K562 (cell line): Measurements from ENCODE around the gene NTNG1. TPM values are rescaled to one million over a fixed set of nuclear protein-coding genes. Genes with fewer than 3 reads are reported as not detected.

Experiments
- ATAC-seq: fragments of 200-7000 bp; cut with Tn5 transposase; 3 replicates; pipeline ENCODE4 v1.9.1; 2020; ENCODE audit warnings: moderate library complexity
- BruUV-seq: library from RNA; stranded (reverse); fragments of 400-500 nt; replicated peaks from 2 replicates; lab custom pipeline; 2021; lab: Mats Ljungman, UMichigan
- CTCF ChIA-PET: fragments of 300-600 bp; formaldehyde crosslinking; extraction: SDS; loops from one replicate; lab custom pipeline; 2021; ENCODE audit warnings: low intra/inter-chr PET ratio; lab: Yijun Ruan, JAX
- POLR2A ChIA-PET: fragments of 300-600, 350-650 bp; sonication (Branson Sonifier 250); formaldehyde crosslinking; extraction: SDS; loops from one replicate; lab custom pipeline; 2021; ENCODE audit warnings: antibody characterized with exemption, inconsistent platforms; lab: Yijun Ruan, JAX
- DNase-seq, 4 experiments: peaks; one replicate each; pipeline versions ENCODE4 v3.0.0 to v3.0.0-alpha.2; 2011 to 2018; ENCODE audit warnings: low spot score in 3 of 4, mixed read lengths in 3 of 4; ENCODE audit errors: extremely low read depth in 1 of 4
- FAIRE-seq: peaks from 2 replicates; lab custom pipeline; 2011; peaks lifted over from hg19 to GRCh38; lab: Jason Lieb, UNC
- H2AFZ ChIP-seq: 2 replicates; pipeline ENCODE4 v1.6.0; 2011; ENCODE audit warnings: low read depth, low read length, control low read depth, inconsistent platforms
- H3K27ac ChIP-seq: fragments of 200-600 bp; 3 replicates; pipeline ENCODE4 v1.8.0; 2011; ENCODE audit warnings: low read depth, mild to moderate bottlenecking, control low read depth, inconsistent platforms, low read length, moderate library complexity, mixed read lengths; ENCODE audit errors: extremely low read depth
- H3K27me3 ChIP-seq, 2 experiments: fragments of 300-600 bp in 1 of 2; 2 replicates in 1 of 2; 3 replicates in 1 of 2; pipeline versions ENCODE4 v1.6.0 to v1.8.0; 2011; ENCODE audit warnings: inconsistent platforms in 2 of 2, low read length in 2 of 2, mild to moderate bottlenecking in 1 of 2, mixed read lengths in 1 of 2, moderate library complexity in 1 of 2; ENCODE audit not compliant: control insufficient read depth in 2 of 2, insufficient read depth in 2 of 2
- H3K36me3 ChIP-seq: fragments of 300-600 bp; 3 replicates; pipeline ENCODE4 v1.8.0; 2011; ENCODE audit warnings: mild to moderate bottlenecking, low read length, inconsistent platforms; ENCODE audit not compliant: control insufficient read depth, insufficient read depth
- H3K4me1 ChIP-seq, 2 experiments: fragments of 200-600 bp in 1 of 2; replicated peaks in 1 of 2; 2 replicates in 1 of 2; 3 replicates in 1 of 2; pipeline versions ENCODE4 v1.5.1 to v1.8.0; 2011; ENCODE audit warnings: inconsistent platforms in 2 of 2, low read length in 2 of 2, mild to moderate bottlenecking in 1 of 2, mixed read lengths in 1 of 2, moderate library complexity in 1 of 2; ENCODE audit not compliant: control insufficient read depth in 2 of 2, insufficient read depth in 2 of 2
- H3K4me2 ChIP-seq: 2 replicates; pipeline ENCODE4 v1.6.1; 2011; ENCODE audit warnings: low read length, control low read depth, inconsistent platforms, mixed read lengths; ENCODE audit not compliant: insufficient read depth
- H3K4me3 ChIP-seq: fragments of 200-600 bp; sonication (generic), shearing (Covaris generic); 2 replicates; pipeline ENCODE4 v1.5.1; 2016; ENCODE audit warnings: control low read depth, inconsistent platforms
- H3K79me2 ChIP-seq: fragments of 200-600 bp; 3 replicates; pipeline ENCODE4 v1.8.0; 2011; ENCODE audit warnings: low read length, inconsistent platforms; ENCODE audit not compliant: control insufficient read depth, insufficient read depth
- H3K9ac ChIP-seq, 2 experiments: 2 replicates each; pipeline versions ENCODE4 v1.6.0 to v1.6.1; 2011; ENCODE audit warnings: low read depth in 2 of 2, low read length in 2 of 2, control low read depth in 1 of 2, inconsistent platforms in 1 of 2, mild to moderate bottlenecking in 1 of 2, mixed read lengths in 1 of 2; ENCODE audit not compliant: insufficient read depth in 1 of 2
- H3K9me1 ChIP-seq: one replicate; pipeline ENCODE4 v1.6.0; 2011; ENCODE audit warnings: inconsistent platforms, mild to moderate bottlenecking, low read length, moderate library complexity; ENCODE audit not compliant: control insufficient read depth, insufficient read depth
- H3K9me3 ChIP-seq: replicated peaks from 2 replicates; pipeline ENCODE4 v1.5.1; 2011; ENCODE audit warnings: low read depth, low read length, inconsistent platforms; ENCODE audit not compliant: control insufficient read depth, insufficient read depth
- H4K20me1 ChIP-seq: replicated peaks from 2 replicates; pipeline ENCODE4 v1.6.1; 2011; ENCODE audit warnings: low read length, inconsistent platforms, mixed read lengths; ENCODE audit not compliant: control insufficient read depth, insufficient read depth
- BMI1 ChIP-seq: fragments of 150-350 bp; IDR thresholded peaks from 2 replicates; pipeline ENCODE4 v1.6.1; 2014; ENCODE audit warnings: low read length
- KAT2B ChIP-seq: IDR thresholded peaks from one replicate; pipeline ENCODE4 v1.6.1; 2012; ENCODE audit warnings: low read depth, mild to moderate bottlenecking, control low read depth, inconsistent platforms, low read length, moderate library complexity
- KDM5B ChIP-seq: fragments of 200-600 bp; sonication (generic); IDR thresholded peaks from 2 replicates; pipeline ENCODE4 v1.6.1; 2012; ENCODE audit warnings: low read depth, mild to moderate bottlenecking, moderate library complexity, low read length, control low read depth, inconsistent platforms; ENCODE audit not compliant: insufficient replicate concordance
- NFXL1 ChIP-seq: fragments of 450-650 bp; formaldehyde crosslinking; IDR thresholded peaks from 2 replicates; pipeline ENCODE4 v1.4.0; 2021; ENCODE audit warnings: mild to moderate bottlenecking
- RHOXF2B ChIP-seq: fragments of 250-450 bp; sonication (Bioruptor Pico); conservative IDR thresholded peaks from 2 replicates; pipeline ENCODE4 v1.5.1; 2021
- RNF2 ChIP-seq: sonication (generic); IDR thresholded peaks from 2 replicates; pipeline ENCODE4 v1.6.1; 2016
- SMAD3 ChIP-seq: fragments of 450-650 bp; formaldehyde crosslinking; conservative IDR thresholded peaks from 2 replicates; pipeline ENCODE4 v1.4.0; 2020; ENCODE audit warnings: mild to moderate bottlenecking
- ZC3H4 ChIP-seq: sonication (generic); formaldehyde crosslinking; IDR thresholded peaks from 2 replicates; pipeline ENCODE4 v1.9.0; 2021; ENCODE audit warnings: missing genetic modification reagents, borderline replicate concordance
- ZKSCAN1 ChIP-seq: fragments of 150-350 bp; IDR thresholded peaks from 2 replicates; pipeline ENCODE4 v1.6.1; 2016; ENCODE audit warnings: low read depth, low read length
- ZMIZ1 ChIP-seq, 2 experiments: fragments of 150-350 bp in 1 of 2; IDR thresholded peaks; 2 replicates each; pipeline ENCODE4 v1.6.1; 2012 to 2016; ENCODE audit warnings: low read depth in 2 of 2, low read length in 2 of 2, mild to moderate bottlenecking in 1 of 2, moderate library complexity in 1 of 2
- ZNF134 ChIP-seq: fragments of 250-450 bp; sonication (Bioruptor Pico); conservative IDR thresholded peaks from 2 replicates; pipeline ENCODE4 v1.4.0; 2020
- ZNF217 ChIP-seq: sonication (generic); formaldehyde crosslinking; IDR thresholded peaks from 2 replicates; pipeline ENCODE4 v1.8.0; 2022; ENCODE audit warnings: mild to moderate bottlenecking, missing genetic modification reagents
- WGBS: fragments of 100-300 bp; shearing (Covaris generic); methylation state at CpG from one replicate; pipeline ENCODE4 v1.1.6; 2016; ENCODE audit warnings: low coverage, mixed read lengths; ENCODE audit not compliant: insufficient coverage; ENCODE audit errors: missing lambda C conversion rate; 5-methylcytosine and 5-hydroxymethylcytosine counted together
- in situ Hi-C: fragments of 300-500 bp; cut with MboI; formaldehyde crosslinking; loops from 4 replicates; pipeline ENCODE4 v1.15.0; 2018; ENCODE audit warnings: inconsistent platforms, mixed read lengths
- intact Hi-C: fragments of 100-400 bp; cut with micrococcal nuclease; formaldehyde crosslinking; loops from 2 replicates; pipeline ENCODE4 v1.14.2; 2022
- polyA plus RNA-seq, 8 experiments: library from polyadenylated mRNA; depleted of rRNA in 4 of 8; stranded (reverse) in 5 of 8; unstranded in 3 of 8; fragments of >200 nt; fragmentation: Nextera tagmentation in 2 of 8; fragmentation: Illumina TruSeq in 1 of 8; extraction: Ambion mirVana in 2 of 8; extraction: Trizol in 1 of 8; gene quantifications; 2 replicates each; pipeline versions ENCODE4 v1.2.1 to v1.2.3, GENCODE V29; 2011 to 2014; ENCODE audit warnings: inconsistent platforms in 1 of 8, missing spikeins in 1 of 8
- total RNA-seq, 7 experiments: library from RNA; depleted of rRNA in 6 of 7; stranded (reverse); fragments of >200 nt in 6 of 7; fragmentation: Illumina TruSeq in 2 of 7; extraction: Trizol in 2 of 7; gene quantifications; 2 replicates each; pipeline versions ENCODE4 v1.2.1 to v1.2.3, GENCODE V29; 2011 to 2021; ENCODE audit warnings: low replicate concordance in 1 of 7
- TF ChIP-seq, protein P1 (sequence below): fragments of 450-650 bp; IDR thresholded peaks from one replicate; pipeline ENCODE4 v1.6.1; 2018; ENCODE audit warnings: mild to moderate bottlenecking, moderate library complexity; ENCODE audit not compliant: partially characterized antibody

NTNG1 gene
- total and polyA plus RNA-seq, 9 of the 15 experiments (the other 6 are each of a cell fraction or from before 2014, with no cell fraction given), result not detected

- H4K20me1 ChIP-seq, result no peaks in the 10 kb centered on the region
- no peaks in the 10 kb centered on the region for H3K9me1 ChIP-seq
- ATAC-seq (no peak), DNase-seq (no peak)
- no peak overlapping the region for H3K4me3 ChIP-seq
- 0% methylated on average over 1 of the region's 1 CpG for WGBS
- H3K9me3 ChIP-seq, result no peaks in the 10 kb centered on the region
- no peaks in the 10 kb centered on the region for H3K79me2 ChIP-seq
- H3K9ac ChIP-seq, result no peak overlapping the region
- no peaks in the 10 kb centered on the region for H3K4me1 ChIP-seq
- no peaks in the 10 kb centered on the region for H3K36me3 ChIP-seq
- H2AFZ ChIP-seq, result no peak overlapping the region
- intact Hi-C loops, result no loop called here
- CTCF ChIA-PET, result no interaction called here
- POLR2A ChIA-PET, result no interaction called here
- TF ChIP-seq KAT2B, result no peak
- TF ChIP-seq, all 486 proteins: peak for 0
- Histone ChIP-seq H3K27ac (no peak overlapping the region), H3K4me2 (no peak overlapping the region), H3K27me3 (no peaks in the 10 kb centered on the region)
- no TSS peak for BruUV-seq
- FAIRE-seq, result no peak
- in situ Hi-C loops, result no loop called here
These were observed 203.5 kb downstream of the NTNG1 start for GRCh38 chr1:107344268-107344760.

- H3K36me3 ChIP-seq, result no peaks in the 10 kb centered on the region
- H3K27ac ChIP-seq, result no peak overlapping the region
- no peak overlapping the region for H3K4me2 ChIP-seq
- H2AFZ ChIP-seq, result no peak overlapping the region
- H3K9ac ChIP-seq, result no peak overlapping the region
- no peaks in the 10 kb centered on the region for H3K4me1 ChIP-seq
- no peak overlapping the region for H3K4me3 ChIP-seq
- H3K9me1 ChIP-seq, result no peaks in the 10 kb centered on the region
- DNase-seq (no peak), FAIRE-seq (no peak), ATAC-seq (no peak)
- H3K79me2 ChIP-seq, result no peaks in the 10 kb centered on the region
- BruUV-seq, result no TSS peak
- H4K20me1 ChIP-seq, result no peaks in the 10 kb centered on the region
- in situ Hi-C loops (no loop called here), intact Hi-C loops (no loop called here)
- CTCF ChIA-PET, result no interaction called here
- POLR2A ChIA-PET, result no interaction called here
- no peaks in the 10 kb centered on the region for H3K27me3 ChIP-seq
- no peaks in the 10 kb centered on the region for H3K9me3 ChIP-seq
- WGBS, result 2% methylated on average over 3 of the region's 3 CpGs
- TF ChIP-seq ZNF217 (CRISPR knock-in tag), result no peak
- no peak for TF ChIP-seq NFXL1 (CRISPR knock-in tag)
- no peak for TF ChIP-seq RHOXF2B (CRISPR knock-in tag)
- no peak for TF ChIP-seq ZNF134 (CRISPR knock-in tag)
- no peak for TF ChIP-seq BMI1
- no peak for TF ChIP-seq ZMIZ1 (IDR thresholded peaks at IDR 0.05; ENCODE audit: low read depth in 2 of 2, low read length in 2 of 2)
- no peak for TF ChIP-seq RNF2
- TF ChIP-seq KDM5B, result no peak
- TF ChIP-seq ZKSCAN1, result no peak
- no peak for TF ChIP-seq ZC3H4 (CRISPR knock-in tag)
- TF ChIP-seq SMAD3 (CRISPR knock-in tag), result no peak
- TF ChIP-seq, protein P1, sequence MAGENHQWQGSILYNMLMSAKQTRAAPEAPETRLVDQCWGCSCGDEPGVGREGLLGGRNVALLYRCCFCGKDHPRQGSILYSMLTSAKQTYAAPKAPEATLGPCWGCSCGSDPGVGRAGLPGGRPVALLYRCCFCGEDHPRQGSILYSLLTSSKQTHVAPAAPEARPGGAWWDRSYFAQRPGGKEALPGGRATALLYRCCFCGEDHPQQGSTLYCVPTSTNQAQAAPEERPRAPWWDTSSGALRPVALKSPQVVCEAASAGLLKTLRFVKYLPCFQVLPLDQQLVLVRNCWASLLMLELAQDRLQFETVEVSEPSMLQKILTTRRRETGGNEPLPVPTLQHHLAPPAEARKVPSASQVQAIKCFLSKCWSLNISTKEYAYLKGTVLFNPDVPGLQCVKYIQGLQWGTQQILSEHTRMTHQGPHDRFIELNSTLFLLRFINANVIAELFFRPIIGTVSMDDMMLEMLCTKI, result no peak
These were observed 204.0 kb downstream of the NTNG1 start for GRCh38 chr1:107344836-107345235.
